NCI-H1436 treated with DMSO at 0.1 percent for 48 hours (cell line): ENCODE results near the gene KRT5.

Experiments used
- DNase-seq: peaks from one replicate; lab custom pipeline; 2025; lab: John Stamatoyannopoulos, UW

Gene KRT5

DNA sequence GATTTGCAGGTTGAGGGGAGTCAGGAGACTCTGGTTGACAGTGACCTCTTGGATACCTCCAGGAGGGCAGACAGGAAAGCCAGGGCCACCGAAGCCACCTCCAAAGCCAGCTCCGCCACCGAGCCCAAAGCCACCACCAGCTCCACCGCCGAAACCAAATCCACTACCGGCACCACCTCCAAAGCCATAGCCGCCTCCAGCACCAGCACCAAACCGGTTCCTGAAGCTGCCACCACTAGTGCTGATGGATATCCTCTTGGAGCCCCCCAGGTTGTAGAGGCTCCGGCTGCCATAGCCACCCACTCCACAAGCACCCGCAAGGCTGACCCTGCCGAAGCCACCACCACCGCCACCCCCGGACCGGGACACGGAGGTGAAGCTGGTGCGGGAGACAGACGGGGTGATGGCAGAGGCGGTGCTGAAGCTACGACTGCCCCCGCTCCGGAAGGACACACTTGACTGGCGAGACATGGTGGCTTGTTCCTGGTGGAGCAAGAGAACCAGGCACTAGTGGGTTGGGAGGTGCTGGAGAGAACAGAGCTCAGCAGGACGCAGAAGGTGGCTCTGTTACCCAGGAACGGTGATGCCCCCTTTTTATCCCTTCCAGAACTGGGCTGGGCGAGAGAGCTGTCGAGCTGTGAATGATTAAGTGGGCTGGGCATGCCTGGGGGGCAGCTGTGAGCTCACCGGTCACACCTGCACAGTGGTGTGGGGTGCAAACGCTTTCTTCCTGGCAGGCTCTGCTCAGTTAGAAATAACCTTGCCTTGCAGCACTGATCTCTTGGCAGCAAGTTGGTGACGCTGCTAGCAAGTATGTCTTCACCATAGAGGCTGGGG lies at the start of gene KRT5:
Gene KRT5, minus strand, starts transcription at position 569 of the 837 bp plus-strand sequence. Its CDS starts 98 bp downstream, at position 471.
- DNase-seq: no peak

DNA sequence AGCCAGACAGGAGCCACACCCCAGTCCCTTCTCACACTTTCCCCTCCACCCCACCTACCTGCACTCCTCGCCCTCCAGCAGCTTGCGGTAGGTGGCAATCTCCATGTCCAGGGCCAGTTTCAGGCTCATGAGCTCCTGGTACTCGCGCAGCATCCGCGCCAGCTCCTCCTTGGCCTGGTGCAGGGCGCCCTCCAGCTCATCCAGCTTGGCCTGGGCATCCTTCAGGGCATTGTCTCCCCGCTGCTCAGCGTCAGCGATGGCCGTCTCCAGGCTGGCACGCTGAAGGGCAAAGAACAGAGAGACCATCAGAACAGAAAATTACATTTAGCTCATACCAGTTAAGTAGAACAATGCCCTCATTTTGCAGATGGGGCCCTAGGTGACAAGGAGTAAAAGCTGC lies 47.9 kb upstream of the KRT5 start:
- DNase-seq: no peak

DNA sequence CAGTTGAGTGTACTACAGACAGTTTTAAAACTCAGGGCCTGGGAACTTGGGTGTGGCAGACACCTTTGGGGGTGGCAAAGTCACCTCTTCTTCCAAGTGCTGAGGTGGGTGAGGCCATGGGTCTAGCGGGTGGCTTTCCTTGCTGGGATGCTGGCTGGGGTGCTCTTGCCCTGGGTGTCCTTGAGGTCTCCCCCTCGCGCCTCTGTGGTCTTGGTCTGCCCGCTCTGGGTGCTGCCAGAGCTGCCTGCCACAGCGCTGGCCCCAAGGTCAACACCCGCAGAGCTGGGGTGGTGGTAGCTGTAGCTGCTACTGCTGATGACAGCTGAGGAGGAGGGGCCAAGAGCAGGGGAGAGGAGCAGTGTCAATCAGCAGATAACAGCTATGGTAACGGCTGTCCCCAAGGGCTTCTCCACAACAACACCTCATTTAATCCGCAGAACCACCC lies 46.7 kb upstream of the KRT5 start:
- DNase-seq: no peak

DNA sequence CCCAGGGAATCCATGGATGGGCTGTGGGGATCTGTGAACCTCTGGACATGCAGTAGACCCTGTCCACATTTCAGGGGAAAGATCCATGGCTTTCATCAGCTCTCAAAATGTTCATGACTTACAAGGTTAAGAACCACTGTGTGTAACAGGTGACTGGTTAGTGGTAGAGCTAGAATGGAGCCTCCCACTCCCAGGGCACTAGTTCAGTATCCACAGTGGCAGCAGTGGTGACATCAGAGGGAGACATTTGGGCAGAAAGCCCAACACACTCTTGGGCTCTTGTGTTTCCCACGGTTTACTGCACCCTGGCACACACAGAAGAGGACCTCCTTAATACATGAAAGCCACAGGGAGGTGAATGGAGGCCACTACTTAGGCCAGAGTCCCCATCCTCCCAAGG lies 44.4 kb upstream of the KRT5 start:
- DNase-seq: no peak

DNA sequence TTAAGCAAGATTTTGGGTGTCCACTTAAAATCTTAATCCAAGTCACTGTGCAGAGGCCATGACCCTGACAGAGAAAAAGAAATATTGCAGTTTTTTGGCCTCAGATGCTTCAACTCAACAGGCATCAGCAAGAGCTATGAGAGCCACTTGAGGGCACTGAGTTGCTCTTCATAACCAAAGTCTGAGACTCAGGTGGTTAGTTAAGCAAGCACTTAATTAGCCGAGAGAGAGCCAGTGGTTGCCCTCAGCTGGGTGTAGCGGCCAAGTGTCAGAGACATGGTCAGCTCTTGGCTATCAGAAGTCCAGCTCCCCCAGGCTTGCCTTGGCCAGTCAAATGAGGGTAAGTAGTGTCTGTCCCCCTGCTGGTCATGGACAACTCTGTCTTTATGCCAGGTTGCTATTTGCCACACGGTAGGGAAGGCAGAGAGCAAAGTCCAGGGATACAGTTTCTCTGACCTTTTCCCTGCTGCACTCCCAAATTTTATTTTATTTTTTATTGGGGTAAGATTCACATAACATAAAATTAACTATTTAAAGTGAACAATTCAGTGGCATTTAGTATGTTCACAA lies 41.8 kb upstream of the KRT5 start:
- DNase-seq: no peak

DNA sequence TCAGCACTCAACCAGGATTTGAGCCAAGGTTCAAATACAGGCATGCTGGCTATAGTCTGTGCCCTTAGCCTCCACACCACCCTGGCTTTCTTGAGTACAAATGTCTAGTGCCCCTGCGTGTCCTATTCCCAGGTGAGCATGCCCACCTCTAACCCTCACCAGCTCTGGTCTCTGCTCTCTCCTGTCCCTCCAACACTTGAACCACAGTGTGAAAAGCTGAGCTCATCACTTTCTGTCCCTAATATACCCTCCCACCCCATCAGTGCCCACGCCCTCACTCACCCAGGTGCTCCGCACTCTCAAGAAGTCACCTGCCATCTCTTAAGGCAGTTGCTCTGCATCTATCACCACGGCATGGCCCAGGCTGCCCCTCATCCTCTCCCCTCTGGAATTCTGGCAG lies 39.8 kb upstream of the KRT5 start:
- DNase-seq: no peak

DNA sequence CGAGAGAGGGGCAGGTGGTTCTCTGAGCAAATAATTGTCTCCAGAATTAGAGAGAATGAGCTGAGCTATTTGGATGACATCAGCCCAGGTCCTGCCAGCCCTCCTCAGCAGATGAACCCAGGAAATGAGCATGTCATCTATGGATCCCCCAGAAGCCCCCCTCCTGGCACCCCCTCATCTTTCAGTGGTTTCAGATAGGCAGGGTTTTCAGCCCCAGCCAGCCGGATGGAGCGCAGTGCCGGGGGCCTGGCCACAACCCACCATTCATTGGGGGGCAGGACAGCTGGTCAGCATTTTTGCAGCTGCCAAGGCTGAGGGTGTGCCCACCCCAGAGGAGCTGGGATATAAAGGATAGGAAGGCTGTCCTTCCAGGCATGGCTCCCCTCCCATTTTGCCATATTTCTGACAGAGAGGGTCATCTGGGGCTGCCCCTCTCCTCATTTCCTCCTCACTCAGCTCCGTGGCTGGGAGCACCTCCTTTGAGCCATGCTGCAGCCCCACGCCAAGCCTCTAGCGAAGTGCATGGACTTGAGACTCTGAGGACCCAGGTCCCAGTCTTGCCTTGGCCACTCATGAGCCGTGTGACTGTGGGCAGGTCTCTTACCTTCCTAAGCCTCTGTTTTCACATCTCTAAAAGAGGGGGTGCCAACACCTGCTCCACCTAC lies 38.7 kb upstream of the KRT5 start:
- no peak for DNase-seq

DNA sequence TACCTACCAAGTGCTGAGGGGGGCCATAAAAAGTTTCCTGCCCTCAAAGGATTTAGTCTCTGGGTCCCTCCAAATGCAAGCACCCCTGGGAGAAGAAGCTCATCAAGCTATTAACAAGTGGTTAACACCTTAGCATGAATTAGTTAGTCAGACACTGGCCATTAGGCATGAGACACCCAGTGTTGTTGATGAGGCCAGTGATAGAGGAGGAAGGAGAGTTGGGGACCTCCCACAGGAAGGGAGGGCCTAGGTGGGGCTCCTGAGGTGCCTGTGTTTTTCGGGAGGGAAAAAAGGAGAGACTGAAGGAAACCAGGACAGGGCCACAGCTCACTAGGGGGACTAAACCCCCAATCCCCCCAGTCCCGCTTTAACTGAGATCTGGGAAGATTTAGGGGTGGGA lies 37.3 kb upstream of the KRT5 start:
- no peak for DNase-seq

DNA sequence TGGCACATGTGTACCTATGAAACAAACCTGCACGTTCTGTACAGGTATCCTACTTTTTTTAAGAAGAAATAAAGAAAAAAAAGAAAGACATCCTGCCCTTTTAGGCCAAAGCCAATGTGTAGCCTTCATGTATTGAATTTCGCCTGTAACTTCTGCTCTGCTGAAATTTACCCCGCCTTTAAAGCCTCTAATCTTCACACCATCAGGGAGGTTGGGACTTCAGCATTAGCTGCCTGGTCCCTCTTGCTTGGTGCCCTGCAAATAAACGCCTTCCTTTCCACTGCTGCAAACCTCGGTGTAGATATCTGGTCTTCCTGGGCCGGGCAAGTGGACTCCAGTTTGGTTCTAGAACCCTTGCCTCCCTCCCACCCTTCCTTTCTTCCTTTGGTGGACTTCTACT lies 35.4 kb upstream of the KRT5 start:
- DNase-seq: no peak

DNA sequence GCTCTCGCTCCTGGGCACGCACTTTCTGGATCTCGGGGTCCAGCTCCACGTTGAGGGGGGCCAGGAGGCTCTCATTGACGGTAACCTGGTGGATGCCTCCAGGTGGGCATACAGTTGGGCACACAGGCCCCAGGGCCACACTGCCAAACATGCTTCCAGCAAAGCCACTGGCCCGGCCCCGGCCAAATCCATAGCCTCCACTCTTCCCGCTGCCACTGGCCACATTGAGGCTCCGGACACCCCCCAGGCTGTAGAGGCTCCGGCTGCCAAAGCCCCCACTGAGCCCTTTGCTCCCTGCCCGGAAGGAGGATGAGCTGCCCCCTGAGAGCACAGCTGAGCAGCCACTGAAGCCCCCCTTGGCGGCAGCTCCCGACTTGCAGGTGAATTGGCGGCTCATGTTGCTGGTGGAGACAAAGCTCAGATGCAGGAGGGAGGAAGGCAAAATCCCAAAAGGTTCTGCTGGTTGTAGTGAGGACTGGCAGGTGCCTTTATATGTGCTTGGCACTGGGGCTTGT lies 32.5 kb upstream of the KRT5 start, which contains the start of gene KRT71:
Gene KRT71, minus strand, starts transcription at position 465 of the 515 bp plus-strand sequence. Its CDS starts 68 bp downstream, at position 397.
- no peak for DNase-seq

DNA sequence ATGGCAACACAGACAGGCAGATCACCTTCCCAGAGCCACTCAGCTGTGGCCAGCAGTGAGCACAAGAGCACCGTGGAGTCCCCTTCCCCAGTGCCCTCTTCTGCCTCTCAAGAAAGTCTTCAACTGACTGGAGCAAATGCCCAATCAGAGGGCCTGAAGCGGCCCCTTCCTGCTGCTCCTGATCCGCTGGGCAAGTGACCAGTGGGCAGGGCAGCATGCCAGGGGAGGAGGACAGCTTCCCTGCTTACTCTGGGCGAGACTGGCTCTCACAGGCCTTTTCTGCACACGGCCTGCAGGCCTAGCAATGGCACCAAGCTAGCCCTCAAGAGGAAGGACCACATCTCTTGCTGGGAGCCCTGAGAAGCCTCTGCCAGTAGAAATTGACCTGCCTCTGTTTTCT lies 31.9 kb upstream of the KRT5 start:
- DNase-seq: no peak

DNA sequence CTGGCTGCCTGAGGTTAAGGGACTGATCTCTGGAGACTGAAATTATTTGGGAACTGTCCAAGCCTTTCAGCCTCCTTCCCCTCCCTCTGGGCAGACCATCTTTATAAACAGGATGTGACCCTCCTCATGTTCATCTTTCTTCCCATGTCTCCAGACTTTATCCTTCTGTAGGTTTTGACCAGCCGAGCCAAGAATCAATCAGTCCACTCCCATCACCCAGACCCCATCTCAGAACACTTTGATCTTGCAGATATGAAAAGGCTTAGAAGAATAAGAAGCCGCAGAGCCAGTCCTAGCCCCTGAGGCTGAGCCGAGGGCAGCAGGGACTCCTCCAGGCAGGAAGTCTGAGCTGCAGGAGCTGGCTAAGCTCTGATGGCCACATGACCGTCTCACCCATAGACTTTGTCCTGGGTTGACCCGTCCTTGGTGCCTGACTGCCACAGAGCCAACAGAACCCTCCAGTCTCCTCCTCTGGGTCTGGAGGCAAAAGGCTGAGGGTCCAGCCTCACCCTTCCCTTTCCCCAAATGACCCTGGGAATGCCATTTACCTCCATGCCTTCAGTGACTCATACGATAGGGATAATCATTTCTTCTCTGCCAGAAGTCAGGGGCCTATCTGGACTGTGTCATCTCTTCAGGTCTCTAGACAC lies 31.1 kb upstream of the KRT5 start:
- DNase-seq: no peak

DNA sequence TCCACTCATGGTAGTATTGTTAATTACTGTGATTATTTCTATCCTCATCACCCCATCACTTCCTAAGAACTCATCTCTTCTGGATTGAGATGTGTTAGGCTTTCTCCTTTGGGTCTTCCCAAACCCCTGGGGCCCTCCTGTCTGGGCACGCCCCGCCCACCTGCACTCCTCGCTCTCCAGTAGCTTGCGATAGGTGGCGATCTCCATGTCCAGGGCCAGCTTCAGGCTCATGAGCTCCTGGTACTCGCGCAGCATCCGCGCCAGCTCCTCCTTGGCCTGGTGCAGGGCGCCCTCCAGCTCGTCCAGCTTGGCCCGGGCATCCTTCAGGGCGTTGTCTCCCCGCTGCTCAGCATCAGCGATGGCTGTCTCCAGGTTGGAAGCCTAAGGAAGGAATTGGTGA lies 25.9 kb upstream of the KRT5 start:
- DNase-seq: no peak

DNA sequence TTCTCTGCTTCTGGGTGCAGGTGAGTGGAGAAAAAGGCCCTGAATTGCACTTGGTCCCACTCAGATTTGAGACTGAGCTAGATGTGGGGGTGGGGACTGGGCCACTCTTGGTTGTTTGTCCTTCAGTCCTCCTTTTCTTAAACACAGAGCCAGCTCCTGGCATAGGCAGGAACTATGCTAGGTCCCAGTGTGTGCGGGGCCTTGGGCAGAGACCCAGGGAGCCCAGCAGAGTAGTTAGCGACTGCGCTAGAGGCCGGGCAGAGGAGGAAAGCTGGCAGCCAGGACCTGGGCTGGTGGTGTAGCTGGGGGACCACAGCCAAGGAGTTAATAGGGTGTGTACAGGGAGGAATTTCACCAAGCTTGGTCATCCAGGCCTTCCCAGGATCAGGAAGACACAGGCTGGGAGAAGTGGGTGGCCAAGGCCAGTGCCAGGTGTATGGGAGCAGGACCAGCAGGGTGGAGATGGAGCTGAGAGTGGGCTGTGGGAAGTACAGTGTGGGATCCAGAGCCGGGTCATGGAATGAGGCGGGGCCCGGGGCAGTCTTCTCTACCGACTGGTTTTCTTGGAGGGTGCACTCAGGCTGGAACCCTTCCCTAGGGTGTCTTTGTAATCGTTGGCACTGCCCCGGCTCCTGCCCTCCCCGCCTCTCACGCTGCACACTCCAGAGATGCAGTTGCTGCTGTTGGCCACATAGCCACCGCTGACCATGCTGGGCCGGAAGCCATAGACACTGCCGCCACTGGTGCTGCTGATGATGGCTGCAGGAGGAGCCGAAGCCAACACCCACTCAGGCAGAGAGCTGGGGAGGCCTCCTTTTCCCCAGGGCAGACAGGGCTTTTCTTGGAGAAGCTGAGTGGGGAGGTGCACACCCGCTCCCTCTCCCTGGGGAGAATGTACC lies 24.0 kb upstream of the KRT5 start:
- DNase-seq: no peak

DNA sequence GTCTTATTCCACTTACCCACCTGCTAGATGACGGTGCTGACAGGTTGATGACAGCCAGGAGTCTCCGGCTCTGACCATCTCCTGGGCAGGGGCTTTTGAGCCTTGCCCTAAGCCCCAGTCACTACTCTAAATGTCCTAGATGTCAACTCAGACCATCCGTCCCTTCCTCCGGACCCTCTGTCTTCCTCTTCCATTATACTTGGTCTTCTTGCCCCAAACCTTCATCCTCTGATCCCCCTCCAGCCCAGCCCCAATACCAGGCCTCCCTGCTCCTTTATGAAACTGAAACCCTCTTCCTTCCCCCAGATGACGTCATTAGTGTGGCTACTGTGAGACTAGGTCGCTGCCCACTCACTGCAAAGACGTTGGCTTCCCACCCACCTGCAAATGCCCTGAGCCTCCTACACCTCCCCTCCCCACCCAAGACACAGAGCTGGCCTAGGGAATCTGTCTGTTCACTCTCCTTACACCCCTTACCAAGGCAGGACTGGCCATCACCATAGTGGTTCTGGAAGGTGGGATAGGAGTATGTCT lies 22.7 kb upstream of the KRT5 start:
- DNase-seq: no peak

DNA sequence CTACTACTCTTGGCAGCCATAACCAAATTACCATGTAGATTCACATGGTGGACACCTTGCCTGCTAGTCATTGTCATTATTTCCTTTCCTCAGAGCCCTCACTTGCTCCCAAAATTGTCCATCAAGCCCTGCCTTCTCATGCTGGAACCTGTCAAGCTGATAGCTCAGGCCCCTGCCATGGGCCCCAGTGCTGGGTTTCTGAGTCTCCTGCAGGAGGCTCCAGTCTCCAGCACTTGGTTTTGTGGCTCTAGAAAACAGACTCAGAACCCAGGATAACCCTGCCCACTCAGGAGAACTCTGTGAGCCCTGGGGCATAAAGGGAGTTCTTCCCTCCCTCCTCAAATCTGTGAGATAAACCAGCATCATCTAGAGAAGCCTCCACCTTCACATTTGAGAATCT lies 22.0 kb upstream of the KRT5 start:
- no peak for DNase-seq

DNA sequence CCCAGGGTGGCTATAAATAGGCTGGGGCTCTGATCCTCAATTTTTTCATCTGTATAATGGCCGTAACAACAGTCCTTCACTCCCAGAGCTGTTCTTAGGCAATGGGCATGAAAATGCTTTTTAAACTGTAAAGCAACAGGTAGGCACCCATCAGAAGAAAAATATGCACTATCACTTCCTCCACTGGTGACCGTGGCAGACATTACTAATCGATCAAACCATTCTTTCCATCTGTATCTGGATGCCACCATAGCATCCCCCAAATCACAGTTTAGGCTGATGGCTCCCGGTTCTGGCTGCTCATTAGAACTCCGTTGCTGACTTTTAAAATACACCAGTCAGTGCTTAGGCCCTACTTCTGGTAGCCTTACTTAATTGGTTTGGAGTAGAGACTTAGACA lies 21.5 kb upstream of the KRT5 start:
- DNase-seq: no peak

DNA sequence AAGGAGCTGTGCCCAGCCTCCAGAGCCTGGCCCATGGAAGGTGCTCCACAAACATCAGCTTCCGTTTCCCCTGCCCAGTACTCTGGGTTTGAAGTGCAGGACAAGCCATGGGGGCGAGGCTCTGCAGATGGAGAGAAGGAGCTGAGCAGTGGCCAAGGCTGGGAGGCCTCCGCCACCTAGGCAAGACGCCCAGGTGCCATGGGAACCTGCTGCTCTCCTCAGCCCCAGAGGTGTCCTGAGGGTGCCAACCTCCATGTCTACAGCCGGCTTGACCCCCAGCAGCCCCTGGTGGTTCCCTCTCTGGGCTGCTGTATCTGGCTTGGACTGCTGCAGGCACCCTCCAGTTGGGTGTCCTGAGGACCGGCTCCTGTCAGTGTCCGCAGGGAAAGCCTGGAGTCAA lies 20.3 kb upstream of the KRT5 start:
- DNase-seq: no peak

DNA sequence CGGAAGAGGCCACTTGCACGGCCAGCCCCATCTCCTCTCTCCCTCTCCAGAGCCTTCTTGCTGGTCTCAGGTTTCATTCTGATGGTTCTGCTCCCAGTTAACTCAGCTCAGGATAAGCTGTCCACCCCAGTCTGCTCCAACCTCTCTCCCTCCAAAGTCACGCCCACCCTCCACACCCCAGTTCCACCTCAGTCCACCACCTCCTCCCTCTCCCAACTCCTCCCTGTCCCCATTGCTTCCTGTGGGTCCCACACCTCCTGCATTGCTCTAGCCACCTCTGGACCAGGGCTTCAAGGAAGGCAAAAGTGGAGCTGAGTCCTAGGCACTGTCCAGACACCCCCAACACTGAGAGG lies 19.6 kb upstream of the KRT5 start:
- no peak for DNase-seq

DNA sequence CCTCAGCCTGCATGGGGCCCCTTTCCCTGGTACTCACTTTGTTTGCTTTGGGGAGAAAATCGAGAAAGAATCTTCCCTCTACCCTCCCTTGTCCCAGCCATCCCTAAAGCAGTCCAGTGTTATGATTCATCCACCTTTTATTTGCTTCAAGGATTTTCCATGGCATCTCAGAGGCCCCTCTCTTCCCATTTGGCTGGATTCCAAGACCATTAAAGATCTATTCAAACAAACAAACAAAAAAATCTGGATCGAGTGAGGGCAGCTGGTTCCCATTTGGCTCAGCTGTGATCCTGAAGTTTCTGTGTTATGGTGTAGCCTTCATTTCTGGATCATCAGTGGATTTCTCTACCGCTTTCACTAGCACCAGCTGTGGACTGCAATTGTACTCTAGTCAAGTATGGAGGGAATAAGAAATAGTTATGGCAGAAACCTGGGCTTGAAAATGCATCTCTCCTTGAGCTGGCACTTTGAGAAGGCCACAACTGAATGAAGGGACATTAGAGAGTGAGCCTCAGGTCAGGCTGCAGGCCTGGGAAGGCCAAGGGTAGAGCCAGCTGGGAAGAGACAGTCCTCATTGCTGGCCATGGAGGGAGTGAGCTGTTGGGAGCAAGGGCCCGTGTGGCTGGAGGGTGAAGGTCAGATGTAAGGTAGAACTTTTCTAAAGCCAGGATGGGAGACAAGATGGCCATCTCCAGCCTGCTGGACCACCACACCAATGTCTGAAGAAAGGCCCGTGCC lies 19.1 kb upstream of the KRT5 start:
- DNase-seq: no peak
